HEK293 (cell line): ENCODE measurements around the gene RPL27.
A peak's percentile ranks its signal among the peaks of the same experiment; 100 is the strongest.

Experiments
- HOXC10 ChIP-seq: sonication (generic); formaldehyde crosslinking; IDR thresholded peaks from 2 replicates; pipeline ENCODE4 v1.8.1; 2023; ENCODE audit warnings: mild to moderate bottlenecking, missing genetic modification reagents
- IKZF3 ChIP-seq: fragments of 450-650 bp; IDR thresholded peaks from 2 replicates; pipeline ENCODE4 v1.5.0; 2018; ENCODE audit warnings: missing biosample characterization, mild to moderate bottlenecking, missing genetic modification characterization, moderate library complexity
- RBAK ChIP-seq: fragments of 450-650 bp; formaldehyde crosslinking; IDR thresholded peaks from 2 replicates; pipeline ENCODE4 v1.5.1; 2016; ENCODE audit warnings: missing biosample characterization, missing genetic modification characterization
- SP3 ChIP-seq: fragments of 450-650 bp; formaldehyde crosslinking; IDR thresholded peaks from 2 replicates; pipeline ENCODE4 v1.5.1; 2016; ENCODE audit warnings: missing biosample characterization, missing genetic modification characterization
- ZBTB7A ChIP-seq: fragments of 450-650 bp; formaldehyde crosslinking; IDR thresholded peaks from 2 replicates; pipeline ENCODE4 v1.5.1; 2016; ENCODE audit warnings: low read depth, missing biosample characterization, missing genetic modification characterization
- ZNF211 ChIP-seq: fragments of 450-650 bp; formaldehyde crosslinking; IDR thresholded peaks from 2 replicates; pipeline ENCODE4 v1.5.1; 2016; ENCODE audit warnings: low read depth, missing biosample characterization, missing genetic modification characterization
- ZNF24 ChIP-seq: fragments of 450-650 bp; formaldehyde crosslinking; IDR thresholded peaks from 2 replicates; pipeline ENCODE4 v1.5.1; 2016; ENCODE audit warnings: missing biosample characterization, missing genetic modification characterization
- ZNF350 ChIP-seq: fragments of 450-650 bp; formaldehyde crosslinking; IDR thresholded peaks from 2 replicates; pipeline ENCODE4 v1.5.0; 2017; ENCODE audit warnings: missing biosample characterization, mild to moderate bottlenecking, missing genetic modification characterization
- ZNF501 ChIP-seq: fragments of 450-650 bp; formaldehyde crosslinking; IDR thresholded peaks from 2 replicates; pipeline ENCODE4 v1.5.1; 2016; ENCODE audit warnings: missing biosample characterization, missing genetic modification characterization
- ZNF514 ChIP-seq: fragments of 450-650 bp; formaldehyde crosslinking; IDR thresholded peaks from 2 replicates; pipeline ENCODE4 v1.5.1; 2016; ENCODE audit warnings: missing biosample characterization, missing genetic modification characterization
- ZNF549 ChIP-seq: fragments of 450-650 bp; IDR thresholded peaks from 2 replicates; pipeline ENCODE4 v1.5.1; 2018; ENCODE audit warnings: missing biosample characterization, missing genetic modification characterization, mild to moderate bottlenecking, inconsistent platforms, moderate library complexity
- ZNF610 ChIP-seq: fragments of 450-650 bp; formaldehyde crosslinking; IDR thresholded peaks from 2 replicates; pipeline ENCODE4 v1.5.1; 2016; ENCODE audit warnings: missing biosample characterization, missing genetic modification characterization, borderline replicate concordance
- ZNF621 ChIP-seq: fragments of 450-650 bp; formaldehyde crosslinking; IDR thresholded peaks from 2 replicates; pipeline ENCODE4 v1.5.1; 2017; ENCODE audit warnings: missing biosample characterization, missing genetic modification characterization
- ZNF664 ChIP-seq: fragments of 450-650 bp; formaldehyde crosslinking; IDR thresholded peaks from 2 replicates; pipeline ENCODE4 v1.5.1; 2016; ENCODE audit warnings: missing biosample characterization, missing genetic modification characterization
- ZNF791 ChIP-seq: fragments of 450-650 bp; formaldehyde crosslinking; IDR thresholded peaks from 2 replicates; pipeline ENCODE4 v1.5.1; 2016; ENCODE audit warnings: missing biosample characterization, missing genetic modification characterization
- ZNF792 ChIP-seq: fragments of 450-650 bp; formaldehyde crosslinking; IDR thresholded peaks from 2 replicates; pipeline ENCODE4 v1.5.1; 2016; ENCODE audit warnings: missing biosample characterization, missing genetic modification characterization
- TF ChIP-seq, protein P1 (sequence below): fragments of 450-650 bp; formaldehyde crosslinking; IDR thresholded peaks from 2 replicates; pipeline ENCODE4 v1.5.1; 2016; ENCODE audit warnings: missing biosample characterization, missing genetic modification characterization
- TF ChIP-seq, protein P2 (sequence below): fragments of 450-650 bp; formaldehyde crosslinking; IDR thresholded peaks from 2 replicates; pipeline ENCODE4 v1.5.1; 2016; ENCODE audit warnings: missing biosample characterization, missing genetic modification characterization
- TF ChIP-seq, protein P3 (sequence below): fragments of 450-650 bp; formaldehyde crosslinking; IDR thresholded peaks from 2 replicates; pipeline ENCODE4 v1.5.1; 2016; ENCODE audit warnings: missing biosample characterization, missing genetic modification characterization
- TF ChIP-seq, protein P4 (sequence below): fragments of 450-650 bp; formaldehyde crosslinking; IDR thresholded peaks from 2 replicates; pipeline ENCODE4 v1.5.1; 2017; ENCODE audit warnings: missing biosample characterization, missing genetic modification characterization
- TF ChIP-seq, protein P5 (sequence below): fragments of 450-650 bp; formaldehyde crosslinking; optimal IDR thresholded peaks from 2 replicates; pipeline ENCODE3; 2016; ENCODE audit warnings: missing biosample characterization, mild to moderate bottlenecking, missing genetic modification characterization
- TF ChIP-seq, protein P6 (sequence below): fragments of 450-650 bp; formaldehyde crosslinking; IDR thresholded peaks from 2 replicates; pipeline ENCODE4 v1.5.1; 2016; ENCODE audit warnings: missing biosample characterization, missing genetic modification characterization

Gene RPL27

DNA sequence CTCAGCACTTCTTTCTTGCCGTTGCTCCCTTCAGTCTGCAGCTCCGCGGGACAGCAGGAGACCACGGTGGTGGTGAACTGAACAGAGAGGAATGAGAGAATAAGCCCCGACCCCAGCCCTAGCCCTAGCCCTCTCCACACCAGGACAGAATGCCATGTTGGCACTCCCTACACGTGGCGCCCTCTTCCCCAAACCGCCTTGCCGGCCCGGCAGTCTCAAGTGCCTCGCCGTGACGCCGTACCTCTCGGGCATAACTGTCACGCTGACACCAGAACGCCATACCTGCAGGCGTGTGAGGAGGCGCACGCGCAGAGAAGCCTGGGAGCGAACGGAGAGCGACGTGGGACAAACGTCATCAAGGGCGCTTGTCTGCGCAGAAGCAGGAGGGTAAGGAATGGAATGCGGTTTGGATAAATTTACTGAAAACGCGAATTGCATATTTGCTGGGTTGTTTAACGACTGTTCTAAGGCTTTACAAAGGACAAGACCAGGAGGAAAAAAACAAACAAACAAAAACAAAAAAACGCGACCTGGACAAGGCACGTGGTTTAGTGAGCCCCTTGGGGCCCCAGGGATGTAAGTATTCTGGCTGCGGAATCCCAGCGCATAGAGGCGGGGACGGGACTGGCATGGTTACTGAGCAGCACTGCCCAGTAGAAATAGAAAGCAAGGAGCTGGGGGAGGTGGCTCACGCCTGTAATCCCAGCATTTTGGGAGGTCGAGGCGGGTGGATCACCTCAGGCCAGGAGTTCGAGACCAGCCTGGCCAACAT lies 33.9 kb upstream of the RPL27 start, which contains the start of gene AARSD1 (continued):
- TF ChIP-seq, protein P1, sequence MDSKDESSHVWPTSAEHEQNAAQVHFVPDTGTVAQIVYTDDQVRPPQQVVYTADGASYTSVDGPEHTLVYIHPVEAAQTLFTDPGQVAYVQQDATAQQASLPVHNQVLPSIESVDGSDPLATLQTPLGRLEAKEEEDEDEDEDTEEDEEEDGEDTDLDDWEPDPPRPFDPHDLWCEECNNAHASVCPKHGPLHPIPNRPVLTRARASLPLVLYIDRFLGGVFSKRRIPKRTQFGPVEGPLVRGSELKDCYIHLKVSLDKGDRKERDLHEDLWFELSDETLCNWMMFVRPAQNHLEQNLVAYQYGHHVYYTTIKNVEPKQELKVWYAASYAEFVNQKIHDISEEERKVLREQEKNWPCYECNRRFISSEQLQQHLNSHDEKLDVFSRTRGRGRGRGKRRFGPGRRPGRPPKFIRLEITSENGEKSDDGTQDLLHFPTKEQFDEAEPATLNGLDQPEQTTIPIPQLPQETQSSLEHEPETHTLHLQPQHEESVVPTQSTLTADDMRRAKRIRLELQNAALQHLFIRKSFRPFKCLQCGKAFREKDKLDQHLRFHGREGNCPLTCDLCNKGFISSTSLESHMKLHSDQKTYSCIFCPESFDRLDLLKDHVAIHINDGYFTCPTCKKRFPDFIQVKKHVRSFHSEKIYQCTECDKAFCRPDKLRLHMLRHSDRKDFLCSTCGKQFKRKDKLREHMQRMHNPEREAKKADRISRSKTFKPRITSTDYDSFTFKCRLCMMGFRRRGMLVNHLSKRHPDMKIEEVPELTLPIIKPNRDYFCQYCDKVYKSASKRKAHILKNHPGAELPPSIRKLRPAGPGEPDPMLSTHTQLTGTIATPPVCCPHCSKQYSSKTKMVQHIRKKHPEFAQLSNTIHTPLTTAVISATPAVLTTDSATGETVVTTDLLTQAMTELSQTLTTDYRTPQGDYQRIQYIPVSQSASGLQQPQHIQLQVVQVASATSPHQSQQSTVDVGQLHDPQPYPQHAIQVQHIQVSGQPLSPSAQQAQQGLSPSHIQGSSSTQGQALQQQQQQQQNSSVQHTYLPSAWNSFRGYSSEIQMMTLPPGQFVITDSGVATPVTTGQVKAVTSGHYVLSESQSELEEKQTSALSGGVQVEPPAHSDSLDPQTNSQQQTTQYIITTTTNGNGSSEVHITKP (tag by site-specific recombination) = peak; percentile 67; the same call in 1 of the 2 replicates
- no peak for TF ChIP-seq ZNF350 (tag by site-specific recombination)
- TF ChIP-seq ZNF549 (tag by site-specific recombination) = no peak
- TF ChIP-seq ZNF791 (tag by site-specific recombination) = no peak
- no peak for TF ChIP-seq ZNF514
- no peak for TF ChIP-seq ZNF621 (tag by site-specific recombination)
- peak; percentile 46; the same call in 1 of the 2 replicates for TF ChIP-seq ZNF610 (tag by site-specific recombination)
- no peak for TF ChIP-seq RBAK (tag by site-specific recombination)
- TF ChIP-seq, protein P2, sequence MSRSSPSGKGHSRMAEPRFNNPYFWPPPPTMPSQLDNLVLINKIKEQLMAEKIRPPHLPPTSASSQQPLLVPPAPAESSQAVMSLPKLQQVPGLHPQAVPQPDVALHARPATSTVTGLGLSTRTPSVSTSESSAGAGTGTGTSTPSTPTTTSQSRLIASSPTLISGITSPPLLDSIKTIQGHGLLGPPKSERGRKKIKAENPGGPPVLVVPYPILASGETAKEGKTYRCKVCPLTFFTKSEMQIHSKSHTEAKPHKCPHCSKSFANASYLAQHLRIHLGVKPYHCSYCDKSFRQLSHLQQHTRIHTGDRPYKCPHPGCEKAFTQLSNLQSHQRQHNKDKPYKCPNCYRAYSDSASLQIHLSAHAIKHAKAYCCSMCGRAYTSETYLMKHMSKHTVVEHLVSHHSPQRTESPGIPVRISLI = no peak
- no peak for TF ChIP-seq ZNF664
- TF ChIP-seq, protein P3, sequence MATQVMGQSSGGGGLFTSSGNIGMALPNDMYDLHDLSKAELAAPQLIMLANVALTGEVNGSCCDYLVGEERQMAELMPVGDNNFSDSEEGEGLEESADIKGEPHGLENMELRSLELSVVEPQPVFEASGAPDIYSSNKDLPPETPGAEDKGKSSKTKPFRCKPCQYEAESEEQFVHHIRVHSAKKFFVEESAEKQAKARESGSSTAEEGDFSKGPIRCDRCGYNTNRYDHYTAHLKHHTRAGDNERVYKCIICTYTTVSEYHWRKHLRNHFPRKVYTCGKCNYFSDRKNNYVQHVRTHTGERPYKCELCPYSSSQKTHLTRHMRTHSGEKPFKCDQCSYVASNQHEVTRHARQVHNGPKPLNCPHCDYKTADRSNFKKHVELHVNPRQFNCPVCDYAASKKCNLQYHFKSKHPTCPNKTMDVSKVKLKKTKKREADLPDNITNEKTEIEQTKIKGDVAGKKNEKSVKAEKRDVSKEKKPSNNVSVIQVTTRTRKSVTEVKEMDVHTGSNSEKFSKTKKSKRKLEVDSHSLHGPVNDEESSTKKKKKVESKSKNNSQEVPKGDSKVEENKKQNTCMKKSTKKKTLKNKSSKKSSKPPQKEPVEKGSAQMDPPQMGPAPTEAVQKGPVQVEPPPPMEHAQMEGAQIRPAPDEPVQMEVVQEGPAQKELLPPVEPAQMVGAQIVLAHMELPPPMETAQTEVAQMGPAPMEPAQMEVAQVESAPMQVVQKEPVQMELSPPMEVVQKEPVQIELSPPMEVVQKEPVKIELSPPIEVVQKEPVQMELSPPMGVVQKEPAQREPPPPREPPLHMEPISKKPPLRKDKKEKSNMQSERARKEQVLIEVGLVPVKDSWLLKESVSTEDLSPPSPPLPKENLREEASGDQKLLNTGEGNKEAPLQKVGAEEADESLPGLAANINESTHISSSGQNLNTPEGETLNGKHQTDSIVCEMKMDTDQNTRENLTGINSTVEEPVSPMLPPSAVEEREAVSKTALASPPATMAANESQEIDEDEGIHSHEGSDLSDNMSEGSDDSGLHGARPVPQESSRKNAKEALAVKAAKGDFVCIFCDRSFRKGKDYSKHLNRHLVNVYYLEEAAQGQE = peak; percentile 48; the same call in 1 of the 2 replicates
- peak; percentile 90 for TF ChIP-seq ZNF501
- TF ChIP-seq ZNF211 (tag by site-specific recombination) = no peak
- TF ChIP-seq IKZF3 (tag by site-specific recombination) = peak; percentile 82
- peak; percentile 57 for TF ChIP-seq SP3
- no peak for TF ChIP-seq ZBTB7A (tag by site-specific recombination)
- TF ChIP-seq HOXC10 (CRISPR knock-in tag) = no peak
- TF ChIP-seq, protein P4, sequence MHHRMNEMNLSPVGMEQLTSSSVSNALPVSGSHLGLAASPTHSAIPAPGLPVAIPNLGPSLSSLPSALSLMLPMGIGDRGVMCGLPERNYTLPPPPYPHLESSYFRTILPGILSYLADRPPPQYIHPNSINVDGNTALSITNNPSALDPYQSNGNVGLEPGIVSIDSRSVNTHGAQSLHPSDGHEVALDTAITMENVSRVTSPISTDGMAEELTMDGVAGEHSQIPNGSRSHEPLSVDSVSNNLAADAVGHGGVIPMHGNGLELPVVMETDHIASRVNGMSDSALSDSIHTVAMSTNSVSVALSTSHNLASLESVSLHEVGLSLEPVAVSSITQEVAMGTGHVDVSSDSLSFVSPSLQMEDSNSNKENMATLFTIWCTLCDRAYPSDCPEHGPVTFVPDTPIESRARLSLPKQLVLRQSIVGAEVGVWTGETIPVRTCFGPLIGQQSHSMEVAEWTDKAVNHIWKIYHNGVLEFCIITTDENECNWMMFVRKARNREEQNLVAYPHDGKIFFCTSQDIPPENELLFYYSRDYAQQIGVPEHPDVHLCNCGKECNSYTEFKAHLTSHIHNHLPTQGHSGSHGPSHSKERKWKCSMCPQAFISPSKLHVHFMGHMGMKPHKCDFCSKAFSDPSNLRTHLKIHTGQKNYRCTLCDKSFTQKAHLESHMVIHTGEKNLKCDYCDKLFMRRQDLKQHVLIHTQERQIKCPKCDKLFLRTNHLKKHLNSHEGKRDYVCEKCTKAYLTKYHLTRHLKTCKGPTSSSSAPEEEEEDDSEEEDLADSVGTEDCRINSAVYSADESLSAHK (tag by site-specific recombination) = peak; percentile 69; the same call in 1 of the 2 replicates
- TF ChIP-seq, protein P5, sequence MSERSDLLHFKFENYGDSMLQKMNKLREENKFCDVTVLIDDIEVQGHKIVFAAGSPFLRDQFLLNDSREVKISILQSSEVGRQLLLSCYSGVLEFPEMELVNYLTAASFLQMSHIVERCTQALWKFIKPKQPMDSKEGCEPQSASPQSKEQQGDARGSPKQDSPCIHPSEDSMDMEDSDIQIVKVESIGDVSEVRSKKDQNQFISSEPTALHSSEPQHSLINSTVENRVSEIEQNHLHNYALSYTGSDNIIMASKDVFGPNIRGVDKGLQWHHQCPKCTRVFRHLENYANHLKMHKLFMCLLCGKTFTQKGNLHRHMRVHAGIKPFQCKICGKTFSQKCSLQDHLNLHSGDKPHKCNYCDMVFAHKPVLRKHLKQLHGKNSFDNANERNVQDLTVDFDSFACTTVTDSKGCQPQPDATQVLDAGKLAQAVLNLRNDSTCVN (tag by site-specific recombination) = peak; percentile 57
- TF ChIP-seq, protein P6, sequence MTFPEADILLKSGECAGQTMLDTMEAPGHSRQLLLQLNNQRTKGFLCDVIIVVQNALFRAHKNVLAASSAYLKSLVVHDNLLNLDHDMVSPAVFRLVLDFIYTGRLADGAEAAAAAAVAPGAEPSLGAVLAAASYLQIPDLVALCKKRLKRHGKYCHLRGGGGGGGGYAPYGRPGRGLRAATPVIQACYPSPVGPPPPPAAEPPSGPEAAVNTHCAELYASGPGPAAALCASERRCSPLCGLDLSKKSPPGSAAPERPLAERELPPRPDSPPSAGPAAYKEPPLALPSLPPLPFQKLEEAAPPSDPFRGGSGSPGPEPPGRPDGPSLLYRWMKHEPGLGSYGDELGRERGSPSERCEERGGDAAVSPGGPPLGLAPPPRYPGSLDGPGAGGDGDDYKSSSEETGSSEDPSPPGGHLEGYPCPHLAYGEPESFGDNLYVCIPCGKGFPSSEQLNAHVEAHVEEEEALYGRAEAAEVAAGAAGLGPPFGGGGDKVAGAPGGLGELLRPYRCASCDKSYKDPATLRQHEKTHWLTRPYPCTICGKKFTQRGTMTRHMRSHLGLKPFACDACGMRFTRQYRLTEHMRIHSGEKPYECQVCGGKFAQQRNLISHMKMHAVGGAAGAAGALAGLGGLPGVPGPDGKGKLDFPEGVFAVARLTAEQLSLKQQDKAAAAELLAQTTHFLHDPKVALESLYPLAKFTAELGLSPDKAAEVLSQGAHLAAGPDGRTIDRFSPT (tag by site-specific recombination) = no peak
- peak; percentile 67; the same call in 1 of the 2 replicates for TF ChIP-seq ZNF24 (tag by site-specific recombination)
- no peak for TF ChIP-seq ZNF792 (tag by site-specific recombination)
